ENCODE data around the gene ATG7. TPM values are rescaled to one million over a fixed set of nuclear protein-coding genes. Genes with fewer than 3 reads are reported as not detected.

ATG7 gene
- total and polyA plus RNA-seq, 10 of the 15 experiments (the other 5 are each of a cell fraction or from before 2014, with no cell fraction given) = 13.5 to 49.5 (median 26.4) TPM

DNA sequence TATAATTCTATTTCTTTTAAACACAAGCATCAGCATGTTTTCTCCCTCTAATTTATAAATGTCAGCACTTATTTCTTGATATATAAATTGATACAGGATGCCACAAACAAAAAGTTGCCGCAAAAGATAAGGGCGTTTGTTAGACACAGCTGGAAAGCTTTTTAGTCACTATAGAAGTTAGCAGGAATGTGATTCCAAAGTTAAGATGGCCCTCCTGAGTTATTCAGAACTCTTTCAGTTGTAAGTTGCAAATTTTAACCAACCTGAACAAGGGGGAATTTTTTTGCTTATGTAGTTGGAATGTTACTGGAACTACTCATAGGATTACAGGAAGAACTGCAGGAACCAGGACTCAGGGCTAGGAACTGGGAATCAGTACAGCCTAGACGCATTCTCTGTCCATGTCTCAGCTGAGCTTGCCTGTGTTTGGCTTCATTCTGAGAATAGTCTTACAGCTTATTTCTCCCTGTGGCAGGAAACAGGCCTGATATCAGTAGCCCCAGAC, 205.3 kb downstream of the ATG7 start:
- Histone ChIP-seq H3K79me2 (ENCODE audit: control insufficient read depth, insufficient read depth, low read length) (no peaks in the 10 kb centered on the region), H3K27me3 (replicated peaks in 1 of 2; ENCODE audit: control insufficient read depth in 2 of 2, insufficient read depth in 2 of 2, low read length in 1 of 2) (no peaks in the 10 kb centered on the region), H2AFZ (ENCODE audit: control insufficient read depth, low read depth, low read length) (no peak overlapping the region), H4K20me1 (ENCODE audit: control insufficient read depth, insufficient read depth) (no peaks in the 10 kb centered on the region), H3K4me2 (ENCODE audit: control insufficient read depth, insufficient read depth) (no peak overlapping the region), H3K36me3 (ENCODE audit: control insufficient read depth in 2 of 2, insufficient read depth in 2 of 2, low read length in 1 of 2) (no peaks in the 10 kb centered on the region), H3K9ac (ENCODE audit: control insufficient read depth, insufficient read depth, low read length) (no peak overlapping the region), H3K27ac (ENCODE audit: control insufficient read depth, insufficient read depth) (no peak overlapping the region), H3K9me3 (replicated peaks; ENCODE audit: control insufficient read depth, insufficient read depth, low read length) (no peaks in the 10 kb centered on the region), H3K4me1 (ENCODE audit: control insufficient read depth, insufficient read depth, low read length) (no peaks in the 10 kb centered on the region), H3K4me3 (no peak overlapping the region)
- RAD21 ChIA-PET (ENCODE audit: unreplicated experiment) = no interaction called here
- POLR2A ChIA-PET = no interaction called here
- SMC1A ChIA-PET (ENCODE audit: uncharacterized antibody, unreplicated experiment) = no interaction called here
- in situ Hi-C loops (cut with MboI) = no loop called here
- intact Hi-C loops (cut with micrococcal nuclease; ENCODE audit: unreplicated experiment) = no loop called here
- DNase-seq (ENCODE audit: low read depth, low spot score) (no peak), FAIRE-seq (no peak), ATAC-seq (no peak)
- no TSS peak for BruUV-seq (replicated peaks)
- 100% methylated on average over 3 of the region's 3 CpGs for WGBS (ENCODE audit: insufficient coverage, insufficient replicate concordance, low lambda C conversion rate, missing lambda C conversion rate)
- CTCF ChIA-PET = no interaction called here
- TF ChIP-seq GABPA (IDR thresholded peaks at IDR 0.05; ENCODE audit: low read depth) (no peak), CHD1 (IDR thresholded peaks at IDR 0.05; ENCODE audit: low read depth, low read length) (no peak), ZNF622 (IDR thresholded peaks at IDR 0.05) (no peak), TAF1 (IDR thresholded peaks at IDR 0.05; ENCODE audit: borderline replicate concordance, low read depth, low read length) (no peak), PAX8 (IDR thresholded peaks at IDR 0.05) (no peak), SREBF2 (IDR thresholded peaks at IDR 0.05; ENCODE audit: low read length) (no peak), NFIC (IDR thresholded peaks at IDR 0.05; ENCODE audit: low read depth, low read length) (no peak), CBX5 (IDR thresholded peaks at IDR 0.05; ENCODE audit: low read depth) (no peak), ZBED1 (IDR thresholded peaks at IDR 0.05; ENCODE audit: borderline replicate concordance) (no peak), SMAD1 (IDR thresholded peaks at IDR 0.05; ENCODE audit: low read depth, partially characterized antibody) (no peak), SUZ12 (IDR thresholded peaks at IDR 0.05; ENCODE audit: unreplicated experiment) (no peak), HCFC1 (IDR thresholded peaks at IDR 0.05; ENCODE audit: low read length) (no peak), HDAC2 (IDR thresholded peaks at IDR 0.05) (no peak)
- TF ChIP-seq, protein P1, sequence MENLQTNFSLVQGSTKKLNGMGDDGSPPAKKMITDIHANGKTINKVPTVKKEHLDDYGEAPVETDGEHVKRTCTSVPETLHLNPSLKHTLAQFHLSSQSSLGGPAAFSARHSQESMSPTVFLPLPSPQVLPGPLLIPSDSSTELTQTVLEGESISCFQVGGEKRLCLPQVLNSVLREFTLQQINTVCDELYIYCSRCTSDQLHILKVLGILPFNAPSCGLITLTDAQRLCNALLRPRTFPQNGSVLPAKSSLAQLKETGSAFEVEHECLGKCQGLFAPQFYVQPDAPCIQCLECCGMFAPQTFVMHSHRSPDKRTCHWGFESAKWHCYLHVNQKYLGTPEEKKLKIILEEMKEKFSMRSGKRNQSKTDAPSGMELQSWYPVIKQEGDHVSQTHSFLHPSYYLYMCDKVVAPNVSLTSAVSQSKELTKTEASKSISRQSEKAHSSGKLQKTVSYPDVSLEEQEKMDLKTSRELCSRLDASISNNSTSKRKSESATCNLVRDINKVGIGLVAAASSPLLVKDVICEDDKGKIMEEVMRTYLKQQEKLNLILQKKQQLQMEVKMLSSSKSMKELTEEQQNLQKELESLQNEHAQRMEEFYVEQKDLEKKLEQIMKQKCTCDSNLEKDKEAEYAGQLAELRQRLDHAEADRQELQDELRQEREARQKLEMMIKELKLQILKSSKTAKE (IDR thresholded peaks at IDR 0.05; ENCODE audit: low read depth, poor library complexity, severe bottlenecking) = no peak
- TF ChIP-seq, protein P2, sequence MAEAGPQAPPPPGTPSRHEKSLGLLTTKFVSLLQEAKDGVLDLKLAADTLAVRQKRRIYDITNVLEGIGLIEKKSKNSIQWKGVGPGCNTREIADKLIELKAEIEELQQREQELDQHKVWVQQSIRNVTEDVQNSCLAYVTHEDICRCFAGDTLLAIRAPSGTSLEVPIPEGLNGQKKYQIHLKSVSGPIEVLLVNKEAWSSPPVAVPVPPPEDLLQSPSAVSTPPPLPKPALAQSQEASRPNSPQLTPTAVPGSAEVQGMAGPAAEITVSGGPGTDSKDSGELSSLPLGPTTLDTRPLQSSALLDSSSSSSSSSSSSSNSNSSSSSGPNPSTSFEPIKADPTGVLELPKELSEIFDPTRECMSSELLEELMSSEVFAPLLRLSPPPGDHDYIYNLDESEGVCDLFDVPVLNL (IDR thresholded peaks at IDR 0.05; ENCODE audit: low read depth, low read length) = no peak
- TF ChIP-seq, protein P3, sequence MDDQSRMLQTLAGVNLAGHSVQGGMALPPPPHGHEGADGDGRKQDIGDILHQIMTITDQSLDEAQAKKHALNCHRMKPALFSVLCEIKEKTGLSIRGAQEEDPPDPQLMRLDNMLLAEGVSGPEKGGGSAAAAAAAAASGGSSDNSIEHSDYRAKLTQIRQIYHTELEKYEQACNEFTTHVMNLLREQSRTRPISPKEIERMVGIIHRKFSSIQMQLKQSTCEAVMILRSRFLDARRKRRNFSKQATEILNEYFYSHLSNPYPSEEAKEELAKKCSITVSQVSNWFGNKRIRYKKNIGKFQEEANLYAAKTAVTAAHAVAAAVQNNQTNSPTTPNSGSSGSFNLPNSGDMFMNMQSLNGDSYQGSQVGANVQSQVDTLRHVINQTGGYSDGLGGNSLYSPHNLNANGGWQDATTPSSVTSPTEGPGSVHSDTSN (IDR thresholded peaks at IDR 0.05; ENCODE audit: insufficient replicate concordance, low read depth, low read length) = no peak
- TF ChIP-seq, protein P4, sequence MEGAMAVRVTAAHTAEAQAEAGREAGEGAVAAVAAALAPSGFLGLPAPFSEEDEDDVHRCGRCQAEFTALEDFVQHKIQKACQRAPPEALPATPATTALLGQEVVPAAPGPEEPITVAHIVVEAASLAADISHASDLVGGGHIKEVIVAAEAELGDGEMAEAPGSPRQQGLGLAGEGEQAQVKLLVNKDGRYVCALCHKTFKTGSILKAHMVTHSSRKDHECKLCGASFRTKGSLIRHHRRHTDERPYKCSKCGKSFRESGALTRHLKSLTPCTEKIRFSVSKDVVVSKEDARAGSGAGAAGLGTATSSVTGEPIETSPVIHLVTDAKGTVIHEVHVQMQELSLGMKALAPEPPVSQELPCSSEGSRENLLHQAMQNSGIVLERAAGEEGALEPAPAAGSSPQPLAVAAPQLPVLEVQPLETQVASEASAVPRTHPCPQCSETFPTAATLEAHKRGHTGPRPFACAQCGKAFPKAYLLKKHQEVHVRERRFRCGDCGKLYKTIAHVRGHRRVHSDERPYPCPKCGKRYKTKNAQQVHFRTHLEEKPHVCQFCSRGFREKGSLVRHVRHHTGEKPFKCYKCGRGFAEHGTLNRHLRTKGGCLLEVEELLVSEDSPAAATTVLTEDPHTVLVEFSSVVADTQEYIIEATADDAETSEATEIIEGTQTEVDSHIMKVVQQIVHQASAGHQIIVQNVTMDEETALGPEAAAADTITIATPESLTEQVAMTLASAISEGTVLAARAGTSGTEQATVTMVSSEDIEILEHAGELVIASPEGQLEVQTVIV (IDR thresholded peaks at IDR 0.05; ENCODE audit: borderline replicate concordance, partially characterized antibody) = no peak
- TF ChIP-seq, protein P5, sequence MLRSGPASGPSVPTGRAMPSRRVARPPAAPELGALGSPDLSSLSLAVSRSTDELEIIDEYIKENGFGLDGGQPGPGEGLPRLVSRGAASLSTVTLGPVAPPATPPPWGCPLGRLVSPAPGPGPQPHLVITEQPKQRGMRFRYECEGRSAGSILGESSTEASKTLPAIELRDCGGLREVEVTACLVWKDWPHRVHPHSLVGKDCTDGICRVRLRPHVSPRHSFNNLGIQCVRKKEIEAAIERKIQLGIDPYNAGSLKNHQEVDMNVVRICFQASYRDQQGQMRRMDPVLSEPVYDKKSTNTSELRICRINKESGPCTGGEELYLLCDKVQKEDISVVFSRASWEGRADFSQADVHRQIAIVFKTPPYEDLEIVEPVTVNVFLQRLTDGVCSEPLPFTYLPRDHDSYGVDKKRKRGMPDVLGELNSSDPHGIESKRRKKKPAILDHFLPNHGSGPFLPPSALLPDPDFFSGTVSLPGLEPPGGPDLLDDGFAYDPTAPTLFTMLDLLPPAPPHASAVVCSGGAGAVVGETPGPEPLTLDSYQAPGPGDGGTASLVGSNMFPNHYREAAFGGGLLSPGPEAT (IDR thresholded peaks at IDR 0.05; ENCODE audit: low read depth) = no peak
